NB4 (cell line): ENCODE results near the gene FSTL4.

Experiments used
- DNase-seq: peaks from one replicate; pipeline ENCODE4 v3.0.0; 2010; ENCODE audit warnings: low read depth
- H3K4me3 ChIP-seq: one replicate; pipeline ENCODE4 v1.5.1; 2011; ENCODE audit warnings: mild to moderate bottlenecking, low read depth, low read length, moderate library complexity
- MYC ChIP-seq: IDR thresholded peaks from 2 replicates; pipeline ENCODE4 v1.6.1; 2011; ENCODE audit warnings: low read depth, low read length
- POLR2A ChIP-seq: IDR thresholded peaks from 2 replicates; pipeline ENCODE4 v1.6.1; 2011; ENCODE audit warnings: mild to moderate bottlenecking; ENCODE audit not compliant: insufficient read length; ENCODE audit errors: extremely low read depth
- TF ChIP-seq, protein P1 (sequence below): IDR thresholded peaks from 2 replicates; pipeline ENCODE4 v1.6.1; 2011; ENCODE audit warnings: low read depth, low read length
- TF ChIP-seq, protein P2 (sequence below): IDR thresholded peaks from one replicate; pipeline ENCODE4 v1.5.1; 2012; ENCODE audit warnings: low read depth, low read length

Gene FSTL4

GRCh38 chr5:133433641-133434040 lies 178.7 kb downstream of the FSTL4 start:
- no peak for DNase-seq
- no peak for TF ChIP-seq POLR2A
- TF ChIP-seq, protein P1, sequence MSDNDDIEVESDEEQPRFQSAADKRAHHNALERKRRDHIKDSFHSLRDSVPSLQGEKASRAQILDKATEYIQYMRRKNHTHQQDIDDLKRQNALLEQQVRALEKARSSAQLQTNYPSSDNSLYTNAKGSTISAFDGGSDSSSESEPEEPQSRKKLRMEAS: no peak
- TF ChIP-seq, protein P2, sequence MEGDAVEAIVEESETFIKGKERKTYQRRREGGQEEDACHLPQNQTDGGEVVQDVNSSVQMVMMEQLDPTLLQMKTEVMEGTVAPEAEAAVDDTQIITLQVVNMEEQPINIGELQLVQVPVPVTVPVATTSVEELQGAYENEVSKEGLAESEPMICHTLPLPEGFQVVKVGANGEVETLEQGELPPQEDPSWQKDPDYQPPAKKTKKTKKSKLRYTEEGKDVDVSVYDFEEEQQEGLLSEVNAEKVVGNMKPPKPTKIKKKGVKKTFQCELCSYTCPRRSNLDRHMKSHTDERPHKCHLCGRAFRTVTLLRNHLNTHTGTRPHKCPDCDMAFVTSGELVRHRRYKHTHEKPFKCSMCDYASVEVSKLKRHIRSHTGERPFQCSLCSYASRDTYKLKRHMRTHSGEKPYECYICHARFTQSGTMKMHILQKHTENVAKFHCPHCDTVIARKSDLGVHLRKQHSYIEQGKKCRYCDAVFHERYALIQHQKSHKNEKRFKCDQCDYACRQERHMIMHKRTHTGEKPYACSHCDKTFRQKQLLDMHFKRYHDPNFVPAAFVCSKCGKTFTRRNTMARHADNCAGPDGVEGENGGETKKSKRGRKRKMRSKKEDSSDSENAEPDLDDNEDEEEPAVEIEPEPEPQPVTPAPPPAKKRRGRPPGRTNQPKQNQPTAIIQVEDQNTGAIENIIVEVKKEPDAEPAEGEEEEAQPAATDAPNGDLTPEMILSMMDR: no peak
- no peak overlapping the region for H3K4me3 ChIP-seq

DNA sequence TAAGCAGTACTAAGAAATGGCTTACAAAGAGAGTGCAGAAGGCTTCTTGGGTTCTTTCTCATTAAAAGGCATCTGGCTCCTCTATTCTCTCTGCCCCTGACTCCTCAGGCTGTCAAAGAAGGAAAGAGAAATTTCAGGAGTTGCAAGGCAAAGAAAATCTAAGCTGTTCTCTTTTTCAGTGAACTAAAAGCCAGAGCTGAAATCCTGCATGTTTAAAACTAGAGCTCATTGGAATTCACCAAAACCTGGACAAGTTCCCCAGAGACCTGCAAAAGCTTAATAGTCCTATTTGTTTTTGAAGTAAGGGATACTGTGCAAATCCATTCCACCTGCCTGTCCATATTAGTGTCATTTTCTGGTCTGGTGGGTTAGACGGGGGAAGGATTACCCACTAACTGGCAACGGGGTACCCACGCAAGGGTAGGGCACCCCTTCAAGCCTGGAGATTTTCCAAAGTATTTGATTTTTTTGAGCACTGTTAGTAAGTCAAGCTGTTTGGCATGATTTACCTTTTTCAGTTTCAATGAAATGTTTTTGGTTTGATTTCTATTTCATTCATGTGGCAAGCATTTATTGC lies 179.3 kb downstream of the FSTL4 start:
- DNase-seq: no peak
- TF ChIP-seq, protein P2: no peak
- TF ChIP-seq, protein P1: no peak
- TF ChIP-seq POLR2A (no peak), MYC (no peak)
- H3K4me3 ChIP-seq: no peak overlapping the region

GRCh38 chr5:133431326-133431865 lies 180.9 kb downstream of the FSTL4 start:
- no peak overlapping the region for H3K4me3 ChIP-seq
- TF ChIP-seq MYC (no peak), POLR2A (no peak)
- TF ChIP-seq, protein P1: no peak
- TF ChIP-seq, protein P2: no peak
- no peak for DNase-seq

DNA sequence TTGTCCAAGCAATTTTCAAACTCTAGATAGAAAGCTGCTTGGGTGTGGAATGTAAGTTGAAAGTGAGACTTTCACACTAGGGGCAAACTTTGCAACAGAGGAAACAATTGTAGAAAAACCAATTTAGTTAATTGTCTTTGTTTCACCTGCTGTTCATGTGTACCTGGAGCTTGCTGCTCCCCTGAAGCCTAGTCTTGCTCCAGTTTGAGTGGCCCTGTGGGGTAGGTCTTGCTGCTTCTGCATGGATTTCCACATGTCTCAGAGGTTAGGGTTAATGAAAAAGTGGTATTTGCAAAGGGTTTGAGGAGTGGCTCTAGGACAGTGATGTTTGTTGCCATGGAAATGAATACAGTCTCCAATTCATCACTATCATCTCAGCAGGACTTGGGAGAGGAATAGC lies 182.2 kb downstream of the FSTL4 start:
- no peak overlapping the region for H3K4me3 ChIP-seq
- TF ChIP-seq, protein P2: no peak
- TF ChIP-seq MYC: no peak
- TF ChIP-seq, protein P1: no peak
- TF ChIP-seq POLR2A: no peak
- DNase-seq: no peak

DNA sequence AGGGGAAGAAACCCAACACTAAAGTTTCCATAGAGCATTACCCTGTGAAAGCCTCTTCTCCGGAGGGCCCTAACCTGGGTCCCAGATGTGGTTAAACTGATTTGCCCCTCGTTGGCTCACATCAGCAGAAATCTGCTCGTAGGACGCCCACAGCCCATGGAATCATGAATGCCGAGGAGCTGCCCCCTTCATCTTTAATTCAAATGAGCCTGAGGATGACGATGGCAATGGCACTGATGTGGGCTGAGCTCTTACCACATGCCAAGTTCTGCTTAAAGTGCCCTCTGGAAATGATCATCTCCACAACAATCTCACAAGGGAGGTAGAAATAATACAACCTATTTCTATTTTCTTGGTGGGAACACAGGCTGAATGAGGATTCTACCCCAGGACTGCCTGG lies 183.3 kb downstream of the FSTL4 start:
- TF ChIP-seq, protein P2: no peak
- TF ChIP-seq POLR2A: no peak
- TF ChIP-seq, protein P1: no peak
- TF ChIP-seq MYC: no peak
- DNase-seq: no peak
- H3K4me3 ChIP-seq: no peak overlapping the region
